OCI-LY1 (cell line): ENCODE measurements around the gene DBX1.

Experiments used
- EZH2 ChIP-seq: fragments of 200-600 bp; sonication (generic), shearing (Covaris generic); IDR thresholded peaks from 2 replicates; pipeline ENCODE4 v1.8.0; 2017; ENCODE audit warnings: borderline replicate concordance, mixed run types, mild to moderate bottlenecking, antibody characterized with exemption, low read length, moderate library complexity, mixed read lengths
- TF ChIP-seq, protein P1 (sequence below): fragments of 200-600 bp; sonication (generic), shearing (Covaris generic); IDR thresholded peaks from 2 replicates; pipeline ENCODE4 v1.5.1; 2017; ENCODE audit warnings: mild to moderate bottlenecking, antibody characterized with exemption, low read length, moderate library complexity, mixed read lengths

- TF ChIP-seq EZH2 = no peak
- TF ChIP-seq, protein P1, sequence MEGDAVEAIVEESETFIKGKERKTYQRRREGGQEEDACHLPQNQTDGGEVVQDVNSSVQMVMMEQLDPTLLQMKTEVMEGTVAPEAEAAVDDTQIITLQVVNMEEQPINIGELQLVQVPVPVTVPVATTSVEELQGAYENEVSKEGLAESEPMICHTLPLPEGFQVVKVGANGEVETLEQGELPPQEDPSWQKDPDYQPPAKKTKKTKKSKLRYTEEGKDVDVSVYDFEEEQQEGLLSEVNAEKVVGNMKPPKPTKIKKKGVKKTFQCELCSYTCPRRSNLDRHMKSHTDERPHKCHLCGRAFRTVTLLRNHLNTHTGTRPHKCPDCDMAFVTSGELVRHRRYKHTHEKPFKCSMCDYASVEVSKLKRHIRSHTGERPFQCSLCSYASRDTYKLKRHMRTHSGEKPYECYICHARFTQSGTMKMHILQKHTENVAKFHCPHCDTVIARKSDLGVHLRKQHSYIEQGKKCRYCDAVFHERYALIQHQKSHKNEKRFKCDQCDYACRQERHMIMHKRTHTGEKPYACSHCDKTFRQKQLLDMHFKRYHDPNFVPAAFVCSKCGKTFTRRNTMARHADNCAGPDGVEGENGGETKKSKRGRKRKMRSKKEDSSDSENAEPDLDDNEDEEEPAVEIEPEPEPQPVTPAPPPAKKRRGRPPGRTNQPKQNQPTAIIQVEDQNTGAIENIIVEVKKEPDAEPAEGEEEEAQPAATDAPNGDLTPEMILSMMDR = no peak
Measured at GRCh38 chr11:20205807-20206206, 45.5 kb upstream of the DBX1 start.
